NCI-H82 treated with DMSO at 0.1 percent for 48 hours (cell line): Measurements from ENCODE around the gene SLFN12L.
"Not testable (repeated sequence)": the region's sequence is repeated elsewhere in the genome, so short reads cannot be mapped to it uniquely, and the experiment has no call there.

Experiments
- DNase-seq: peaks from one replicate; lab custom pipeline; 2025; ENCODE audit not compliant: unreplicated experiment; lab: John Stamatoyannopoulos, UW

Gene SLFN12L

GRCh38 chr17:35537601-35538141, at the start of gene SLFN12L:
Gene SLFN12L, minus strand, starts transcription at chr17:35537678. Its CDS starts 15,314 bp downstream, at chr17:35522364.
- no peak for DNase-seq

- DNase-seq, result no peak
Observed at GRCh38 chr17:35586569-35587073, 49.1 kb upstream of the SLFN12L start.

GRCh38 chr17:35584061-35584460, 46.6 kb upstream of the SLFN12L start:
- DNase-seq, result no peak

- DNase-seq, result no peak
Observed at GRCh38 chr17:35578929-35579432, 41.5 kb upstream of the SLFN12L start.

- peak; percentile 84 for DNase-seq
Observed at GRCh38 chr17:35578197-35578928, 40.9 kb upstream of the SLFN12L start, which contains the start of gene PEX12. Gene PEX12, minus strand, starts transcription at chr17:35578571. Its CDS starts 550 bp downstream, at chr17:35578021.

DNA sequence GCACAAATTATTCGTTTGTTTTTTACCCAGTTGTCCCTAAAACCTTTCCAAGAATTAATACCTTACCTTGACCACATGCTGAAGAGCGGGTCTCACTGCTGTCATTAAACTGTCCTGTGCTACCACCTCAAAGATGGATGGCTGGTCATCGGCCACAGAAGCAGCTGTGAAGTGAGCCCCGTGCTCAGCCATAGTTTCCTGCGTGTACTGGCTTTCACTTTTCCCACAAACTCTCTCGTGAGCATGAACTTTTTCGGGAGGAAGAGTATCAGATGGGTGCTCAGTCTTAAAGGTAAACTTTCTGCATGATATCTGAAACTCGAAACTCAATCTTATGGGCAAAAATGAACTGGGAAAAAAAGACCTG, 40.3 kb upstream of the SLFN12L start:
- no peak for DNase-seq

DNA sequence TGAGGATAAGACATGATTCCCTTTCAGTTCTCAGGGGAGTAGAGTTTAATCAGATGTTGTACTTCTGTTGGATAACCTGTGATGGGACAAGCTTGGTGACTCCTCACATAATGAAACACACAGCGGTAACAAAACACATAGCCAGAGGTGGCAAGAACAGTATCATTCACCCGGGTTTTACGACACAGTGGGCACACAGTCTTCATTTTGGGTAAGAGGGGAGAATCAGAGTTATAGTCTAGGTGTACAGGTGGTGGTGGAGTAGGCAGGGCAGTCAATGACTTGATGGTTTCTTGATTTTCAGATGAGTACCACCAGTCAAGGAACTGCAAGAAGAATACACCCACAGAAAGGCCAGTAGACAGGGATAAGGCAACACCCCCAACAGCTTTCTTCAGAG, 38.3 kb upstream of the SLFN12L start:
- no peak for DNase-seq

- DNase-seq, result no peak
Observed at GRCh38 chr17:35569405-35569804, 31.9 kb upstream of the SLFN12L start.

- DNase-seq, result no peak
Observed at GRCh38 chr17:35568561-35568960, 31.1 kb upstream of the SLFN12L start.

DNA sequence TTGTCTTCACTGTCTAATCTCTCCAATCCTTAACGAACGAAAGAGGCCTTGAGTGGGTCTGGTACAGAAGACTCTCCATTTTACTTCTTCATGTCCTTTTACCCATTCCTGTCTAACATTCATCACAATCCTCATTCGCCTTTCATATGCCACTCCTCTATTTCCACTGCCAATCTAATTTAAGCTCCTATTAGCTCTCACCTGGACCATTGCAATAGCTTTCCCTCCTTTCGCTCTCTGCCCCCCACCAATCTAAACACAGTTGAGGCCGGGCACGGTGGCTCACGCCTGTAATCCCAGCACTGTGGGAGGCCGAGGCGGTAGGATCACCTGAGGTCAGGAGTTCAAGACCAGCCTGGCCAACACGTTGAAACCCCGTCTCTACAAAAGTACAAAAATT, 29.5 kb upstream of the SLFN12L start:
- no peak for DNase-seq

- not testable (repeated sequence) for DNase-seq
Observed at GRCh38 chr17:35563181-35563580, 25.7 kb upstream of the SLFN12L start.

GRCh38 chr17:35560703-35561102, 23.2 kb upstream of the SLFN12L start, which contains the start of gene SLFN14:
Gene SLFN14, minus strand, starts transcription at chr17:35560819. Its CDS starts 2,757 bp downstream, at chr17:35558062.
- DNase-seq, result no peak

- DNase-seq, result no peak
Observed at GRCh38 chr17:35559495-35560210, 22.2 kb upstream of the SLFN12L start.

- DNase-seq, result no peak
Observed at GRCh38 chr17:35557353-35557752, 19.9 kb upstream of the SLFN12L start.

GRCh38 chr17:35555691-35556090, 18.2 kb upstream of the SLFN12L start:
- DNase-seq, result no peak

DNA sequence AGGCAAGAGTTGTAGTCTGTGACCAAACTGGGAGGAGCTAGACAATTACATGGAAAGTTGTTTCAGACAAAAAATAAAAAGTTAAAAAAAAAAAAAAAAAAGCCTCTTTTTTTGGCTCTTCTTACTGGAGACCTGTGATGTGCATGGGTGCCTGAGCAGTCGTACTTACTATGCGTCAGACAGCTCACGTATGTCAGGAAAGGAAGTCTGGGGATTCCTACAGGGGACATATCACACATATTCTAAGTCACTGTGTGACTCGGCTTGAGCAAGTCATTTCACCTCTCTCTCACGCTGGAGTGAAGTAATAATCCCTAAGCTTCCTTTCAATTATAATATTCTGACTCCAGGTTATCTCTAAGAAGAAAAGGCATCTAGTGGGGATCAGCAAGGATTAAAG, 17.2 kb upstream of the SLFN12L start:
- no peak for DNase-seq

DNA sequence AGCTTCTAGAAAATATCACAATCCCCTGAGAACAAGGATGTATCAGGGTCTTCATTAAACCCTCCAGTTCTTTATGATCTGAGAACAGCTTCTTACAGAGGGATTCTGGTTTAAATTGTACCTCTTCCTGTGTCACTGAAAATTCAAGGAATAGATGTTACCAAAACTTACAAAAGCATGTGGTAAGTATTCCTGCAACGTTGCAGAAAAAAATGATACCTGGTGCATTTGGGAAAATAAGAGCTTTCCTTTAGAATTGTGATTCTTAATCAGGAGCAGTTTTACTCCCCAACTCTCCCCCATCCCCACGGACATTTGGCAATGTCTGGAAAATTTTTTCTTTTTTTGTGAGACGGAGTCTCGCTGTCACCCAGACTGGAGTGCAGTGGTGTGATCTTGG, 15.8 kb upstream of the SLFN12L start:
- no peak for DNase-seq

- no peak for DNase-seq
Observed at GRCh38 chr17:35548978-35549377, 11.5 kb upstream of the SLFN12L start.

DNA sequence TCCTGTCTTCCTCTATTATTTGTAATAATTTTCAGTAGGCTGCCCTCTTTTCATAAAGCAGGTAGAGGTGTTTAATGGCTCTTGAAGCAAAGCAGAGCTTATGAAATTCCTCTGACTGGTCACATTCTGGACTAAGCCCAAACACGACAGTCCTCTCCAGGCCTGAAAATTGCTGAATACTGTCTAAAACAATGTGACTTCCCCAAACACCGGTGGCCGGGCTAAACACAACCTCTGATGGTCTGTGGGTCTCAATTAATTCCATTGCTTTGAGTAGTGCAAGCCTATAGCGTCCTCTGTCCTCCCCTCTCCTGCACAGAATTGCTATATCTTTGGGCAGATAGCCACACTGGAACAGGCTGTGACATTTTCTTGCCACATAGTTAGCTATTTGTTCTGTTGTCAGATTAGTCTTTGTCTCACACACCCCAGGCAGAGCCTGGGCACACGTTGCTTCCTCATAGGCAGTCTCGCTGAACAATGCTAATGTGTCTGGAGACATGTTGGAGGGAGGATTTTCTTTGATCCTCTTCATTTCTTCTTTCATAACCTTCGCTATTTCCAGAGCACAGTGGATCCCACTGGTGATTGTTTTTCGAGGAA, 10.8 kb upstream of the SLFN12L start:
- DNase-seq, result no peak

DNA sequence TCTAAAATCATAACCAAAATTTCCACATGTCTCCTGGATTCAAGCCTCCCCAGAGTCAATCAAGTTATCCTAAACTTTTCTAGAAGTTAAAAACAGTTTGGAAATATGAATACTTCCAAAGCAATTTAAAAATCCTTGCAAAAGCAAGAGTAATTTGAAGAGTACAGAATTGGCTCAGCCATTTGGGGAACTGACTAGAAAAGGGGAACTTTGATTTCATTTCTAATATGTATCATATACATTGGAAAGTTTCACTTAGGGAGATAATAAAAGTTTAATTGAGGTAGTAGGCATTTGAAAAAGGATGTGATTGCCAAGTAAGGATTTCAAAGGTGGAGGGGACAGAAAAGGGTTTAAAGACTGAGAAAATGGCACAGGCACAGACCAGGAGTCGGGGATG, 9.0 kb upstream of the SLFN12L start:
- DNase-seq, result no peak

DNA sequence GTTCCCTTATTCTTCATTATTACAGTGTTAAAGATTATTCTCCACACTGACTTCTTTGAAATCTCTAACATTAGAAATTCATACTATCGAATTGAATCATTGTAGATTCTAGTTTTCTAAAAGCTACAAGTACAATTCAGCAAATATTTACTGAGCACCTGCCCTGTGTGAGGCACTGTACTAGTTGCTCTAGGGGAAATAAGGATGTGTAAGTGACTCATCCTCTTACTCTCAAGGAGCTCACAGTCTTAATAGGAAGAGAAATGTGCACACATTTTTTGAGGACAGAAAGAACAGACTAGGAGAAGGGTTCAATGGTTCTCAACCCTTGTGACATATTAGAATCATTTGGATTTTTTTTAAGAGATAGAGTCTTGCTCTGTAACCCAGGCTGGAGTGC, 7.7 kb upstream of the SLFN12L start:
- no peak for DNase-seq
